Subcutaneous adipose tissue (tissue), 4 donors: Measurements from ENCODE around the gene TROAP. TPM values are rescaled to one million over a fixed set of nuclear protein-coding genes. Genes with fewer than 3 reads are reported as not detected.

Source experiments
- CTCF ChIP-seq: fragments of 450-650 bp; IDR thresholded peaks from one replicate; pipeline ENCODE4 v1.5.1; 2016; ENCODE audit warnings: low read depth, mild to moderate bottlenecking, control low read depth, antibody characterized with exemption, moderate library complexity
- total RNA-seq, 4 donors: library from RNA; depleted of rRNA; stranded (reverse); fragments of >200 nt; gene quantifications; one replicate each; pipeline ENCODE4 v1.1.0, GENCODE V29; 2016

The TROAP gene
- total RNA-seq, 4 donors from 2014 or later, result 0.16 to 2.0 (median 0.88) TPM; not detected in 1

- no peak for TF ChIP-seq CTCF
These were observed 25.4 kb upstream of the TROAP start for GRCh38 chr12:49297695-49298060.

- no peak for TF ChIP-seq CTCF
These were observed 24.9 kb upstream of the TROAP start for GRCh38 chr12:49298160-49298559.

- no peak for TF ChIP-seq CTCF
These were observed 21.3 kb upstream of the TROAP start for GRCh38 chr12:49301760-49302159.

GRCh38 chr12:49304161-49304560 is 18.9 kb upstream of the TROAP start:
- TF ChIP-seq CTCF, result no peak

GRCh38 chr12:49305762-49306510 is 17.1 kb upstream of the TROAP start:
- no peak for TF ChIP-seq CTCF

- TF ChIP-seq CTCF, result no peak
These were observed 13.7 kb upstream of the TROAP start for GRCh38 chr12:49309386-49309785.

GRCh38 chr12:49314811-49315210 is 8.2 kb upstream of the TROAP start:
- TF ChIP-seq CTCF, result no peak
